ENCODE measurements around the gene DGKG.

DGKG gene

DNA sequence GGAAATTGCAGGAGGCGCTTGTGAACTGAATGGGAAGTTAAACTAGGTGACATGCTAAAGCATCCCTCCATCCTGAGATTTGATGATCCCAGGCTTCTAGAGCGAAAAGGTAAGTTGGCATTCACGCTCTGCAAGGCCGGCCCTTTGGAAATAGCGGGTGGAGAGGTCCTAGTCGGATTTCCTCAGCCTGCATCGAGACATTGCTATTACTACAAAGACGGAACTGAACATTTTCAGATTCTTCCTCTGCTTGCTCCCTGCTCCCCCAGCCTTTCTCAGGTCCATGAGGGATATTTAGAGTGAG, 77.7 kb downstream of the DGKG start:
- Histone ChIP-seq H3K4me1 (ENCODE audit: insufficient read depth, low read length) (no peaks in the 10 kb centered on the region), H3K9me3 (ENCODE audit: insufficient read depth, low read depth, low read length) (no peaks in the 10 kb centered on the region), H3K27me3 (ENCODE audit: insufficient read depth, low read length) (no peaks in the 10 kb centered on the region), H3K9ac (ENCODE audit: low read depth, low read length) (no peak overlapping the region), H3K36me3 (ENCODE audit: insufficient read depth, low read depth, low read length) (no peaks in the 10 kb centered on the region), H3K27ac (ENCODE audit: low read length) (no peak overlapping the region), H3K4me3 (ENCODE audit: low read length) (no peak overlapping the region)

DNA sequence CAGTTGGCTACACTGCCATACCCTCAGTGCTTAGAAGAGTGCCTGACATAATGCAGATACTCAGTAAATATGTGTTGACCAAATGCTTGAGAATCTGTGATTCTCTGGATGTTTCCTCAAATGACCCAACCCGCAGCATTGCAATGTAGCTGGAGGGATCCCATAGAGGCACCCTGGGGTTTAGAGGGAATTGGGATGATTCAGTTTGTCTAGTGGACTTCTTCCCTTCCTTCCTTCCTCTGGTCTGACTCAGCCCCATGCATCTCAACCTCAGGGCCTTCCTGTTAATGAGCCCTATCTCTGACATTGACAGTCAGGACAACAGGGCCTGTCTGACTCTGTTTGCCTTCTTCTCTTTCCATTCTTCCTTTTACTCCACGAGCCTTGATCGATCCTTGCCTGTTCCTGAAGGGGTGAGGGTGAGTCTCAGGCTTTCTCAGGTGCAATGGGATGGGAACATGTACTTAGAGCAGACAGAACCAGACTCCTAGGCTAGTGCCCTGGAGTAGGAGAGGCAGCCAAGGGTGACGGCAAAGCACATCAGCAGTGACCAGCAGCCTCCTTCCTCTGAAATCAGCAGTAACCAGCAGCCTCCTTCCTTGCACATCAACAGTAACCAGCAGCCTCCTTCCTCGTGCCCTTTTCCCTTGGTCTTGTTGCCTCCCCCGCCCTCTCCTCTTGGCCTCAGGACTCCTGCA, 78.2 kb downstream of the DGKG start:
- no peaks in the 10 kb centered on the region for H3K27me3 ChIP-seq (ENCODE audit: insufficient read depth, low read length)
- H3K4me3 ChIP-seq (ENCODE audit: low read length) = no peak overlapping the region
- H3K36me3 ChIP-seq (ENCODE audit: insufficient read depth, low read depth, low read length) = no peaks in the 10 kb centered on the region
- H3K9ac ChIP-seq (ENCODE audit: low read depth, low read length) = no peak overlapping the region
- no peak overlapping the region for H3K27ac ChIP-seq (ENCODE audit: low read length)
- no peaks in the 10 kb centered on the region for H3K9me3 ChIP-seq (ENCODE audit: insufficient read depth, low read depth, low read length)
- no peaks in the 10 kb centered on the region for H3K4me1 ChIP-seq (ENCODE audit: insufficient read depth, low read length)

DNA sequence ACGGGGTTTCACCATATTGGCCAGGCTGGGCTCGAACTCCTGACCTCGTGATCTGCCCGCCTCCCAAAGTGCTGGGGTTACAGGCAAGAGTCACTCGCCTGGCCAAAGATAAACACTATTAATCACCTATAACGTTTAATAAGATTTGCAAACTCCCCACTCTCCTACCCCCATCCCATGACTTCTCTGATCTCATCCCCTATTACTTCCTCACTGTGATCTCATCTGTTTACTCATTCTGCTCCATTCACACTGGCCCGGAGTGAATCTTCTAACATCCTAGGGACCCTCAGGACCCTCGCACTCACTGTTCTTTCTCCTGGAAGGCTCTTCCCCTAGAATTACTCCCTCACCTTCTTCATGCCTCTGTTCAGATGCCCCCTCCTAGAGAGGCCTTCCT, 78.9 kb downstream of the DGKG start:
- Histone ChIP-seq H3K4me1 (ENCODE audit: insufficient read depth, low read length) (no peaks in the 10 kb centered on the region), H3K36me3 (ENCODE audit: insufficient read depth, low read depth, low read length) (no peaks in the 10 kb centered on the region), H3K27me3 (ENCODE audit: insufficient read depth, low read length) (no peaks in the 10 kb centered on the region; the same call in 1 of the 2 replicates), H3K9me3 (ENCODE audit: insufficient read depth, low read depth, low read length) (no peaks in the 10 kb centered on the region), H3K27ac (ENCODE audit: low read length) (no peak overlapping the region), H3K4me3 (ENCODE audit: low read length) (no peak overlapping the region), H3K9ac (ENCODE audit: low read depth, low read length) (no peak overlapping the region)

DNA sequence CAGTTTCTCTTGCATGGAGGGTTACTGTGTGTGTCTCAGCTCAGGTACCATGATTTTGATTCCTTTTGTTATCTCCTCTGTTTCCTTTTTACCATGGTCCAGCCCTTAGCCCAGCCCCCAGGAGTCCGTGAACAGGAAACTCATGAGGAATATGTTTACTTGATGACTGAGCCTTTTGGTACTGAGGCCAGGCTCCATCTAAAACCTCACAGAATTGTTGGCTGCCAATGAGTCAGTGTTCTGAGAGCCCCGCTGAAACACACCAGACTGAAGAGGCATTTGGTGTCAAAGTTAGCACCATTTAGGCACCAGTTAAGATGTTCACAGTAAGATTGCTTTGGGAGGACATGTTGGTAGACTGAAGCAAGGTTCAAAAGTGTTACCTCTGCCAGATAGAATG, 80.9 kb downstream of the DGKG start:
- Histone ChIP-seq H3K4me3 (ENCODE audit: low read length) (no peak overlapping the region), H3K27me3 (ENCODE audit: insufficient read depth, low read length) (no peaks in the 10 kb centered on the region; the same call in 1 of the 2 replicates), H3K9ac (ENCODE audit: low read depth, low read length) (no peak overlapping the region), H3K27ac (ENCODE audit: low read length) (no peak overlapping the region), H3K9me3 (ENCODE audit: insufficient read depth, low read depth, low read length) (no peaks in the 10 kb centered on the region), H3K36me3 (ENCODE audit: insufficient read depth, low read depth, low read length) (no peaks in the 10 kb centered on the region), H3K4me1 (ENCODE audit: insufficient read depth, low read length) (no peaks in the 10 kb centered on the region)

DNA sequence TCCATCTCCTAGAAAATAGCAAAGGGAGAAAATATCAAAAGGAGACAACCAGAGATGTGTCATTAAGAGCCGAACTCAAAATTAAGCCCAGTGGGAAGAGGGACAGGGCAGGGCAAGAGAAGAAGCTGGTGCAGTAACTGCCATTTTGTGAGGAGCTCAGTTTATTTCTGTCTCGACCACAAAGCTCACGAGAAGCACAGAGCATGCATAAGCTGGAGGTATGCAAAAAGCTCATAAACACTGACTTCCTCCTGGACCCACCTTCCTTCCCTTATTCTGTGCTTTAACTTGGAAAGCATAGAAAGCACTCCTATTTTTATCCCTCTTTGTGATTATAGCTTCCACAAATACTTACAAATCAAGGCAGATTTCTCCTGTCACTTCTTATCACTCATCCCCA, 81.3 kb downstream of the DGKG start:
- no peak overlapping the region for H3K9ac ChIP-seq (ENCODE audit: low read depth, low read length)
- no peaks in the 10 kb centered on the region for H3K36me3 ChIP-seq (ENCODE audit: insufficient read depth, low read depth, low read length)
- no peaks in the 10 kb centered on the region; the same call in 1 of the 2 replicates for H3K27me3 ChIP-seq (ENCODE audit: insufficient read depth, low read length)
- H3K4me3 ChIP-seq (ENCODE audit: low read length) = no peak overlapping the region
- no peaks in the 10 kb centered on the region for H3K9me3 ChIP-seq (ENCODE audit: insufficient read depth, low read depth, low read length)
- H3K4me1 ChIP-seq (ENCODE audit: insufficient read depth, low read length) = no peaks in the 10 kb centered on the region
- no peak overlapping the region for H3K27ac ChIP-seq (ENCODE audit: low read length)

DNA sequence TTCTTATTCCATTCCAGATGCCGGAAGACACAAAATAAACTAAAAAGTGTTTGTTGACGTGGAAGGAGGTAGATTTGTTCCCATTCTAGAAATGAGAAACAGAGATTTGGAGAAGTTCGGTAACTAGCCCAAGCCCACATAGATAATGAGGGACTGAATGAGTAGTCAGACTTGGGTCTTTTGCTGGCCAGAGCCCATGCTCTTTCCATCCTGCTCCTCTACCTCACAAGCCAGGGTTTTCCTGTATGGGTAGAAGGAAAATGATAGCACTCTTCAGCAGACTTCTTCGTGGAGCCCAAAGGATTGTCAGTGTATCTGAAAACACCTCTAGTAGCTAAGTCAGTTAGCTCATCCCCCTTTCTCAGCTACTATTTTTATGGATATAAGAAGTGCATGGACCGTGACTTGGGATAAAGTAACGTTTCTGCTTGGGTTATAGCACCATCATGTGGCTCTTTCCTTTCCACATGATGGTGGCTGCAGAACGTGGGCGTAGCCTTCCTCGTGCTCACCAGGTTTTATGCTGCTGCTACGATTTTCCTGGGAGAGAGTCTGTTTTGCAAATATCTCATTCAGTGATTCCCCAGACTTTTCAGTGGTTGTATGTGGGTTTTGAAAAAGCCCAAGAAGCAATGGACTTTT, 84.6 kb downstream of the DGKG start:
- Histone ChIP-seq H3K27me3 (ENCODE audit: insufficient read depth, low read length) (no peaks in the 10 kb centered on the region; the same call in 1 of the 2 replicates), H3K4me3 (ENCODE audit: low read length) (no peak overlapping the region), H3K9ac (ENCODE audit: low read depth, low read length) (no peak overlapping the region), H3K9me3 (ENCODE audit: insufficient read depth, low read depth, low read length) (no peaks in the 10 kb centered on the region), H3K27ac (ENCODE audit: low read length) (no peak overlapping the region), H3K4me1 (ENCODE audit: insufficient read depth, low read length) (no peaks in the 10 kb centered on the region), H3K36me3 (ENCODE audit: insufficient read depth, low read depth, low read length) (no peaks in the 10 kb centered on the region)

DNA sequence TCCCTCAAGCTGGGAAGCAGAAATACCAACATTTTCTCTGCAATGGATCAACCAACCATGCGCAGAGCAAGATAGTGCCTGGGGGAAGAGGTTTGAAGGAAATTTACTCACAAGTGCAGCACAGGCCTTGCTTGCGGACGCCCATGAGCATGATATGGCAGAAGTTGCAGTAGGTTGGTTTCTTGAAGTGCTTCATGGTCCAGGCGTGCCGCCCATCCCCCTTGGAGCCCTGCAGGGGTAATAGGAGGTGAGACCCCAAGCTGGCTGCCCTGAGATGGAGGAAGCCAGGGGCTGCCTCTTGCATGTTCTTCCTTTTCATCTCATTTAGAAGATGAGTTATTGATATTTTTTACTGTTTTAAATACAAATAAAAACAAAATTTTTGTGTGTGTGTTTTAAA, 86.6 kb downstream of the DGKG start:
- Histone ChIP-seq H3K9me3 (ENCODE audit: insufficient read depth, low read depth, low read length) (no peaks in the 10 kb centered on the region), H3K4me3 (ENCODE audit: low read length) (no peak overlapping the region), H3K4me1 (ENCODE audit: insufficient read depth, low read length) (no peaks in the 10 kb centered on the region), H3K36me3 (ENCODE audit: insufficient read depth, low read depth, low read length) (no peaks in the 10 kb centered on the region), H3K9ac (ENCODE audit: low read depth, low read length) (no peak overlapping the region), H3K27me3 (ENCODE audit: insufficient read depth, low read length) (no peaks in the 10 kb centered on the region; the same call in 1 of the 2 replicates), H3K27ac (ENCODE audit: low read length) (no peak overlapping the region)

DNA sequence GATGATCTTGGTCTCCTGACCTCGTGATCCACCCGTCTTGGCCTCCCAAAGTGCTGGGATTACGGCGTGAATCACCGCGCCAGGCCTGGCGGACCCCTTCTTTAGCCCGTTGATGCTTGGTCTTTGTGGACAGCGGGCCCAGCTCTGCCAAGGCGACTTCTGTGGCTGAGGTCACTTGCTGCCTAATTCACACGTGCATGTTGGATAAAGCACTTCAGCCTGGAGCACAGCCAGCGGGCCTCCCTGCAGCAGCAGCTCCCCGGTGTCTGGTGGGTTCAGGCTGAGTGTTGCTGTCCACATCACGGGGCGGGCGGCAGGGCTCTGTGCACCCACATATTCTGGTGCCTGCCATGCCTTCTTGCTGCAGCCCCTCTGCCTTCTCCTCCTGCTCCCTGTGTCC, 88.4 kb downstream of the DGKG start:
- no peaks in the 10 kb centered on the region; the same call in 1 of the 2 replicates for H3K27me3 ChIP-seq (ENCODE audit: insufficient read depth, low read length)
- no peaks in the 10 kb centered on the region for H3K4me1 ChIP-seq (ENCODE audit: insufficient read depth, low read length)
- H3K4me3 ChIP-seq (ENCODE audit: low read length) = no peak overlapping the region
- no peaks in the 10 kb centered on the region for H3K9me3 ChIP-seq (ENCODE audit: insufficient read depth, low read depth, low read length)
- no peak overlapping the region for H3K27ac ChIP-seq (ENCODE audit: low read length)
- H3K36me3 ChIP-seq (ENCODE audit: insufficient read depth, low read depth, low read length) = no peaks in the 10 kb centered on the region
- H3K9ac ChIP-seq (ENCODE audit: low read depth, low read length) = no peak overlapping the region

DNA sequence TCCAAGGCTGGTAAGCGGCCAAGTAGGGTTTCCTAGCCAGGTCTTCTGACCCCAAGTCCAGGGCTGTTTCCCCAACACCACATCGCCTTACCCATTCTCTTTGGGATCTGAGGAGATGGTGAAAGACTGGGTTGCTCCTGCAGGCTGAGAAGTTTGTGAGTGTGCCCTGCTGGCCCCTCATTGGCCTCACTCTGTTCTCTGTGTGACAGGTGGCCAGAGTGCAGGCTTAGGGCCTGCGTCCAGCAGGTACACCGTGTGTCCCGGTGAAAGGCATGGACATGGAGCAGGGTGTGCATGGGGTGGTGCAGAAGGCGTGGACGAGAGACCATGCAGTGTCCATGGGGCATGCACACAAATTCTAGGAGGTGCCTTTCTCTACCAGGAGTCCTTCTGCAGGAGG, 91.3 kb downstream of the DGKG start:
- Histone ChIP-seq H3K27me3 (ENCODE audit: insufficient read depth, low read length) (no peaks in the 10 kb centered on the region), H3K4me1 (ENCODE audit: insufficient read depth, low read length) (no peaks in the 10 kb centered on the region), H3K36me3 (ENCODE audit: insufficient read depth, low read depth, low read length) (no peaks in the 10 kb centered on the region), H3K4me3 (ENCODE audit: low read length) (no peak overlapping the region), H3K9ac (ENCODE audit: low read depth, low read length) (no peak overlapping the region), H3K9me3 (ENCODE audit: insufficient read depth, low read depth, low read length) (no peaks in the 10 kb centered on the region), H3K27ac (ENCODE audit: low read length) (no peak overlapping the region)

DNA sequence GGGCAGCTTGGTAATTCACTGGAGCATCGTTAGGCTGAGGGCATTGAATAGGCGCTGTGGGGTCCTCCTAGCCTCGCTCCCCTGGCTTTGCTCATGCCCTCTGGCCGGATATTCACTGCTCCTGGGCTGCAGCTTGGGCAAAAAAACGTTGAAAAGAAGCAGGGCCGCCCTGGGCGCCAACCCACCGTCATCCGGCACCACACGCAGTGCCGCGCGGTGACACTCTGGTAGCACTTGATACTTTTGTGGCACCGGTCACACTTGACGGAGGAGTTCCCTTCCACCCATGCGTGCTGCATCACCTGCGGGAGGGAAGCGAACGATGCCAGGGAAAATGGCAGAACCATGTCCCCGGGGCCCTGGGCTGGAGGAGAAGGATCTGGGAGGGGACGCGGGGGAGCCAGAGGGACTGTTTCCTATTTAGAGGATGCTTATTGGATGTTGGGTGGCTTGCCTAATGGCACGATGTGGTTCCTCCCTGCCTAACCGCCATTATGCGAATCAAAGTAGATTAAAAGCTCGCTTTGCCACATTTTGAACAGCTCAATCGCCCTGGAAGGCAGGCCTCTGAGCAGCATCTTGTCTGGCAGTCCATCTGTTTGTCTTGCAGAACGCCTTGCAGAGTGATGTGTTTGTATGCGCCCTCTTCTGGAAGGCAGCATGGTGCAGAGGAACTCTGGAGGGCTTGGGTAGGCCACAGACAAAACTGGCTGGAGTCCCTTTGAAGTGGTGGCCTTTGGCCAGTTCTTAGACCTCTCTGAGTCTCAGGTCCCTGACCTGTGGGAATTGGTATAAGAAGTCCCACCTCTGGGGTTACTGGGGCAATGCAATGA, 93.2 kb downstream of the DGKG start:
- Histone ChIP-seq H3K9me3 (ENCODE audit: insufficient read depth, low read depth, low read length) (no peaks in the 10 kb centered on the region), H3K27me3 (ENCODE audit: insufficient read depth, low read length) (no peaks in the 10 kb centered on the region), H3K36me3 (ENCODE audit: insufficient read depth, low read depth, low read length) (no peaks in the 10 kb centered on the region), H3K4me1 (ENCODE audit: insufficient read depth, low read length) (no peaks in the 10 kb centered on the region), H3K27ac (ENCODE audit: low read length) (no peak overlapping the region), H3K9ac (ENCODE audit: low read depth, low read length) (no peak overlapping the region), H3K4me3 (ENCODE audit: low read length) (no peak overlapping the region)

DNA sequence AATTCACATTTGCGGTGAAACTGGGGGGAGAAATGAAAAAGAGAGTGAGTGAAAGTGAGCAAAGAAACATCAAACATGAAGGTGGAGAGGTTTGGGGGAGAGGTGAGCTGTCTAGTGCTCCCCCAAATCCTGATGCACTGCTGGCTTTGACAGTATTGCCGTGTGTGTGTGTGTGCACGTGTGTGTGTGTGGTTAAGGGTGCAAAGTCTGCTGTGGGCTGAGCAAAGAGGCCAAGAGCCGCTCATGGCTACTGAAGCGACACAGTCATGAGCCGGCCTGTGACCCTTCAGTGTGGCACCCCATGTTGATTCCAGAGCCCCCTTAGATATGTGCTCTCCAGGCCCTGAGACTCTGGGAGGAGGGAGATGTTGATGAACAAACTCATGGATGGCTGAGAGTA, 94.3 kb downstream of the DGKG start:
- no peaks in the 10 kb centered on the region for H3K36me3 ChIP-seq (ENCODE audit: insufficient read depth, low read depth, low read length)
- H3K4me3 ChIP-seq (ENCODE audit: low read length) = no peak overlapping the region
- H3K4me1 ChIP-seq (ENCODE audit: insufficient read depth, low read length) = no peaks in the 10 kb centered on the region
- H3K9ac ChIP-seq (ENCODE audit: low read depth, low read length) = no peak overlapping the region
- H3K27ac ChIP-seq (ENCODE audit: low read length) = no peak overlapping the region
- H3K27me3 ChIP-seq (ENCODE audit: insufficient read depth, low read length) = no peaks in the 10 kb centered on the region
- no peaks in the 10 kb centered on the region for H3K9me3 ChIP-seq (ENCODE audit: insufficient read depth, low read depth, low read length)
